Esophagus squamous epithelium (tissue), 4 donors: ENCODE data around the gene GRIPAP1.

Source experiments
- POLR2A ChIP-seq, 4 donors: fragments of 450-650 bp; IDR thresholded peaks; one replicate each; pipeline ENCODE4 v1.6.1; 2017; ENCODE audit warnings: antibody characterized with exemption in 4 of 4, mild to moderate bottlenecking in 4 of 4, moderate library complexity in 3 of 4
- TF ChIP-seq, protein P1 (sequence below), 6 experiments: fragments of 450-650 bp in 4 of 6; fragments of 200-600 bp in 2 of 6; sonication (generic) in 2 of 6; IDR thresholded peaks; one replicate each; pipeline ENCODE4 v1.5.1; 2016 to 2019; ENCODE audit warnings: antibody characterized with exemption in 6 of 6, mild to moderate bottlenecking in 4 of 6, moderate library complexity in 4 of 6

DNA sequence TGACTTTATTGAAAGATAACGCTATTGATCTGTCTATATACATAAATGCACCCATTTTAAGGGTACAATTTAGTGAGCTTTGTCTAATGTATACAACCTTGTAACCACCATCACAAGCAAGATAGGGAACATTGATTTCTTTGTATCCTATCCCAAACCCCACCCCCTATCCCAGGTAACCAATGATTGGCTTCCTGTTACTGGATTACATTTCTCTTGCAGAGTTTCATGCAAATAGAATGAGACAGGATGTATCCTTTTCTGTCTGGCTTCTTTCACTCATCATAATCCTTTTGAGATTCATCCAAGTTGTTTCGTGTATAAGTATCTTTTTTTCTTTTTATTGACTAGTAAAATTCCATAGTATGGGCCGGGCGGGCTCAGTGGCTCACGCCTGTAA lies 1.6 kb upstream of the GRIPAP1 start:
- TF ChIP-seq POLR2A (IDR thresholded peaks at IDR 0.05) = no peak
- TF ChIP-seq, protein P1, sequence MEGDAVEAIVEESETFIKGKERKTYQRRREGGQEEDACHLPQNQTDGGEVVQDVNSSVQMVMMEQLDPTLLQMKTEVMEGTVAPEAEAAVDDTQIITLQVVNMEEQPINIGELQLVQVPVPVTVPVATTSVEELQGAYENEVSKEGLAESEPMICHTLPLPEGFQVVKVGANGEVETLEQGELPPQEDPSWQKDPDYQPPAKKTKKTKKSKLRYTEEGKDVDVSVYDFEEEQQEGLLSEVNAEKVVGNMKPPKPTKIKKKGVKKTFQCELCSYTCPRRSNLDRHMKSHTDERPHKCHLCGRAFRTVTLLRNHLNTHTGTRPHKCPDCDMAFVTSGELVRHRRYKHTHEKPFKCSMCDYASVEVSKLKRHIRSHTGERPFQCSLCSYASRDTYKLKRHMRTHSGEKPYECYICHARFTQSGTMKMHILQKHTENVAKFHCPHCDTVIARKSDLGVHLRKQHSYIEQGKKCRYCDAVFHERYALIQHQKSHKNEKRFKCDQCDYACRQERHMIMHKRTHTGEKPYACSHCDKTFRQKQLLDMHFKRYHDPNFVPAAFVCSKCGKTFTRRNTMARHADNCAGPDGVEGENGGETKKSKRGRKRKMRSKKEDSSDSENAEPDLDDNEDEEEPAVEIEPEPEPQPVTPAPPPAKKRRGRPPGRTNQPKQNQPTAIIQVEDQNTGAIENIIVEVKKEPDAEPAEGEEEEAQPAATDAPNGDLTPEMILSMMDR (IDR thresholded peaks at IDR 0.05) = no peak
